PFSK-1 (cell line): ENCODE results near the gene MAPK1IP1L.

Source experiments
- FOXP2 ChIP-seq: optimal IDR thresholded peaks from 2 replicates; pipeline ENCODE3; 2011; ENCODE audit warnings: borderline replicate concordance, control low read depth, inconsistent platforms; ENCODE audit not compliant: insufficient read depth; ENCODE audit errors: extremely low read length, extremely low read depth
- POLR2AphosphoS5 ChIP-seq: IDR thresholded peaks from 2 replicates; pipeline ENCODE4 v1.6.1; 2012; ENCODE audit warnings: low read depth, mild to moderate bottlenecking, control low read depth, low read length, moderate library complexity
- REST ChIP-seq, 2 experiments: IDR thresholded peaks; 2 replicates each; pipeline versions ENCODE4 v1.6.1 to v1.8.0; 2011 to 2012; ENCODE audit warnings: low read depth in 2 of 2, low read length in 2 of 2, control low read depth in 1 of 2, inconsistent platforms in 1 of 2, mild to moderate bottlenecking in 1 of 2, moderate library complexity in 1 of 2; ENCODE audit not compliant: insufficient read depth in 1 of 2
- SIN3A ChIP-seq: IDR thresholded peaks from 2 replicates; pipeline ENCODE4 v1.6.1; 2012; ENCODE audit warnings: mild to moderate bottlenecking, low read length, moderate library complexity, borderline replicate concordance; ENCODE audit not compliant: insufficient read depth
- TAF1 ChIP-seq: IDR thresholded peaks from 2 replicates; pipeline ENCODE4 v1.6.1; 2012; ENCODE audit warnings: low read length, control low read depth, borderline replicate concordance; ENCODE audit not compliant: insufficient read depth

Gene MAPK1IP1L

GRCh38 chr14:55051165-55051422 lies 353 bp upstream of the MAPK1IP1L start:
- TF ChIP-seq REST (IDR thresholded peaks at IDR 0.05; ENCODE audit: insufficient read depth in 1 of 2, low read depth in 2 of 2, low read length in 2 of 2) (no peak), SIN3A (no peak), FOXP2 (no peak), TAF1 (no peak), POLR2AphosphoS5 (no peak)

GRCh38 chr14:55052269-55052930 lies 953 bp downstream of the MAPK1IP1L start:
- TF ChIP-seq FOXP2: no peak
- TF ChIP-seq SIN3A: no peak
- no peak for TF ChIP-seq REST (IDR thresholded peaks at IDR 0.05; ENCODE audit: insufficient read depth in 1 of 2, low read depth in 2 of 2, low read length in 2 of 2)
- no peak for TF ChIP-seq POLR2AphosphoS5
- no peak for TF ChIP-seq TAF1

- TF ChIP-seq POLR2AphosphoS5 (no peak), FOXP2 (no peak), REST (IDR thresholded peaks at IDR 0.05; ENCODE audit: insufficient read depth in 1 of 2, low read depth in 2 of 2, low read length in 2 of 2) (no peak), TAF1 (no peak), SIN3A (no peak)
Observed at GRCh38 chr14:55053018-55053417, 1.6 kb downstream of the MAPK1IP1L start.

GRCh38 chr14:55053500-55053899 lies 2.1 kb downstream of the MAPK1IP1L start:
- TF ChIP-seq TAF1: no peak
- no peak for TF ChIP-seq POLR2AphosphoS5
- TF ChIP-seq FOXP2: no peak
- TF ChIP-seq SIN3A: no peak
- TF ChIP-seq REST (IDR thresholded peaks at IDR 0.05; ENCODE audit: insufficient read depth in 1 of 2, low read depth in 2 of 2, low read length in 2 of 2): no peak

- TF ChIP-seq FOXP2: no peak
- TF ChIP-seq SIN3A: no peak
- no peak for TF ChIP-seq REST (IDR thresholded peaks at IDR 0.05; ENCODE audit: insufficient read depth in 1 of 2, low read depth in 2 of 2, low read length in 2 of 2)
- no peak for TF ChIP-seq POLR2AphosphoS5
- no peak for TF ChIP-seq TAF1
Observed at GRCh38 chr14:55054098-55054497, 2.7 kb downstream of the MAPK1IP1L start.
